Activated T-helper 1 cell treated with anti-CD3 and anti-CD28 coated beads, Interleukin-2, amount 50 U/mL, for 16 hours (primary cell): ENCODE results near the gene DST.

Experiments
- DNase-seq, 2 donors: peaks; one replicate each; pipeline ENCODE4 v3.0.0-alpha.2; 2020; ENCODE audit warnings: low read depth in 1 of 2, low spot score in 1 of 2

Gene DST

GRCh38 chr6:56486681-56487080 is 156.0 kb downstream of the DST start:
- DNase-seq: no peak

DNA sequence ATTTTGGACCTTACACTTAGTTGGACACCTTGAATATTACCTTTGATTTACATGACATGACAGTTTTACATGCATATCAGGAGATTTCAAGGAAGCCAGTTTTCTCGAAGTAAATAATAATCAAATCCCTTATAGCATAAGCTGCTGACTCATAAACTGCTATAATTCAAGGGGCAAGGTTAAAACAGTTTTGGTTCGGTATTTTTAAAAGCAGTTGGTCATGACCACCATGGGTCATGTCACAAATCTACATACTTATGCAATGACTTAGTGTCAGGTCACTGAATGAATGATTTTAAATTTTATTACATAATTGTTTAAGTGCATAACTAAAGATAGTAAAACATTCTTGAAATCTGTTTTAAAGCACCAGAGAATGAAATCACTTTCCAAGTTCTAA is 158.0 kb downstream of the DST start:
- no peak for DNase-seq

DNA sequence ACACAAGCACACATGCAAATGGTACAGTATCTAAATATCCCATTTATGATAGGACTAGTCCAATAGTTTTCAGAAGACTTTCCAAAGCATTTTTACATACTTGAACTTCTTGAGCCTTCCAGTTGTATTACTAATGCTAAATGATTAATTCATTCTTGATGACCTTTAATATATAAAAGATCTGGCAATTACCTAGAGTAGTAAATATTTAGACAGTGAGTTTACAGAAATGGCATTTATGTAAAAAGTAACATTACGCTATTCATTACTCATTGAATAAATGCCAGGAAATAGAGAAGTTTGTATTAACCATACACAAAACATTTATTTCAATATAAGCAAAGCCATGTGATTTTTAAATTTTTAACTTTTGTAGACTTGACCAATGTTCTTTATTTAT is 158.8 kb downstream of the DST start:
- DNase-seq: no peak

DNA sequence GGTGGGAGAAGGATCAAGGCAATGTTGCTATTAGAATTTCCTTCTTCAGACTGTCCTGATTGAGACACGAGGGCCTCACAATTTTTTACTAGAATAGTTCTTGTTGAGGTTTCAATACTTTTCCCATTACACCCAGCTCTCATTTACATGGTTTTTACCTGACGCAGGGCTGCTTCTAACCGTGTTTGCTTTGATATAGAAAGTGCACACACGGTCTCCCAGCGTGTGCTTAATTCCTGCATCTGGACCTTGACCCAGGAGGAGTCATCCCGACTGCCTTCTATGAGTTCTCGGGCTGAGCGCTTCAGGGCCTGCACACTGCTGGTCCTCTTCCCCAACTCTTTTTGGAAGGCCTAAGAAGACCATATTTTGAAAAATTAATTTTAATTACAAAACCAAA is 160.2 kb downstream of the DST start:
- DNase-seq: no peak

DNA sequence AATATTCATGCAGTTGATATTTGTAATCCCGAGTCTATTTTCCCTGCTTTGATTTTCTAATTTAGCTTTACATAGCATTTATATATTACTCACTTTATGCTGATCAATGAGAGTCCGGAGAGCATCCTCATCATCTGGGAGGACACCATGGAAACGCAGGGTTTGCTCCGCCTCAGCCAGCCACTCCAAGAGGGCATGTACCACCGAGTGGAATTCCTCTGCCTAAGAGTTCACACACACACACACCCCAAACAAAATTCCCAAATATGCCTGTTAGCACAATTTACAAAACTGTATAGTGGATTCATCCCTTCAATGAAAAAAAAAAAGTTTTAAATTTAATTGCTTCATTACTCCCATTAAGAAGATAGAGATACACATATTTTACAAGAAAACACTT is 160.7 kb downstream of the DST start:
- no peak for DNase-seq

- DNase-seq: no peak
Measured at GRCh38 chr6:56480654-56481337, 161.9 kb downstream of the DST start.

- DNase-seq: no peak
Measured at GRCh38 chr6:56480246-56480645, 162.4 kb downstream of the DST start.

- no peak for DNase-seq
Measured at GRCh38 chr6:56479381-56479780, 163.3 kb downstream of the DST start.

GRCh38 chr6:56478202-56478601 is 164.5 kb downstream of the DST start:
- no peak for DNase-seq

GRCh38 chr6:56477241-56477640 is 165.4 kb downstream of the DST start:
- no peak for DNase-seq

GRCh38 chr6:56475736-56476457 is 166.8 kb downstream of the DST start:
- DNase-seq: no peak

DNA sequence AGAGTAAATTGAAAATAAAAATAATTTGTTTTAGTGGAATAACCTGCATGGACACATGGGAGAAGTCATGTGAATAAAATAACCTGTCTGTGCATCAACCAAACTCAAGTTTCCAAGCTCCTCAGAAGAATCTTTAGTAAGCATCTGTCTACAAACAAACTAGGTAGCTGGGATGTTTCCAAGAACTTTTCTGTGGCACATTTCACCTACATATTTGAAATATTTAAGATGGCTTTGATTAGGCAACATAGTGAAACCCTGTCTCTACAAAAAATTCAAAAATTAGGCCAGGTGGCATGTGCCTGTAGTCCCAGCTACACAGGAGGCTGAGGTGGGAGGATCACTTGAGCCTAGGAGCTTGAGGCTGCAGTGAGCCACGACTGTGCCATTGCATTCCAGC is 168.2 kb downstream of the DST start:
- DNase-seq: no peak

- DNase-seq: no peak
Measured at GRCh38 chr6:56463443-56463842, 179.2 kb downstream of the DST start.

DNA sequence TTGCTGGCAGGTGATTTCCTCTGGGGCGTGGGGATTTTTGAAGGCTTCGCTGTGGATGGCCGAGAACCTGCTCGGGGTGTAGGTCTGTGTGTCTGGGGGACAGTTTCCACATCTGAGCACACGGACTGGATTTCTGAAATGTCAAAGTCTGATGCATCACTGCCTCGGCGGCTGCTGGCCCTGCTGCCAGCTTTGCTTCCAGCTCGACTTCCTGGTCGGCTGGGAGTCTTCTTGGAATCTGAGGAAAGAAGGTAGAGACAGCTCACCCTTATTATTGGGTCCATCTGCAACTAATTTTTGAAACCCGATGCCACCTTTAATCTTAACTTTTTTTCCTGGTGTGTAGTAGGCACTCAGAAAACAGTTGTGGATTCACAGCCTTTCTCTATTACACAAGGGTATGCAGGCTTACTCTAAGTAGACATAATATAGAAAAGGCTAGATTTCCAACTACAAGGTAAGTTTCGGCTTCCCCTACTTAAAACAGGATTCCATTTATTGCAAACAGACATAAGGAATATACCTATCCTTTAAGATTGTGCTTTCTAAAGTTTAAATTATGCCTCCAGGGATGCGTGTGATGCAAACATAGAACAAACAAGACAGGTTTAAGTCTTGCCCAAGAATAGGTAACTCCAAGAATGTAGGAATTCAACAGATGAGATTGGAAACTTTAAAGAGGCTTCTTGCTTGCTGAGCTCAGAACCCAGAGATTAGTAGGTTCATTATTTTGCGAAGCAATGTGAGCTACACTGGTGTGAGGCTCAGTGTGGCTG is 183.5 kb downstream of the DST start:
- no peak for DNase-seq

- DNase-seq: no peak
Measured at GRCh38 chr6:56458324-56458884, 184.3 kb downstream of the DST start.

DNA sequence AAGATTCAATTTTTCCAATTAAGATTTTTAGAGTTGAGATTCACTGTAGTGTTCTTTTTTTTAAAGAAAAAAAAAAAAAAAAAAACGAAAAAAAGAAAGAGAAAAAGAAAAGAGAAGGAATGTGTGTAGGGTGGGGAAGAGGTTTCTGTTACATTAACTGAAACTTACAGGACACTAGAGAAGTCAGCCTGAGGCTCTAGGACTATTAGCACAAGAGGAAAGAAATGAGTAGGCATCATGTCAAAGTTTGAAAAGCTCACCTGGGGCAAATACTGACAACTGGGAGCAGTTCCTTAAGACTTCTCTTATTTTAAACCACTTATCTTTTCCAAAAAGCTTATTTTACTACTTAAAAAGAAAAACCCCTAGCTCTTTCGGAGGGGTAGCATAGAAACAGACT is 185.9 kb downstream of the DST start:
- DNase-seq: no peak

GRCh38 chr6:56450882-56451739 is 191.6 kb downstream of the DST start:
- no peak for DNase-seq

DNA sequence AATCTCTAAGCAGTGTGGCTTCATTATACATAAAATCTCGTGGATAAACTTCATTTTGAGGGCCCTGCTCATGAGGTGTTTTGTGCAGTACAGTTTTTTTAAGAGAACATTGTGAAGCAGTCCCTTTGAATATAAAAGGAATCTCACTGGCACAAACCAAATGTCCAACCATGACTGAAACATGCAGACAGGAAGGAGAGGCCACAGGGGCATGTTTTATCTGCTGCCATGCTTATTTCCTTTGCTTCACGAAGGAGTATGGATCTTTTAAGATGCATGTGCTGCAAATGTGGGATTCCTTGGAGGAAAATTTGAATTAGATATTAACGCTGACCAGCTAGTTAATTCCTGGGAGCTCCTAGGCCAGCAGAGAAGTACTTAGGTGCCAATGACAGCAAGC is 192.3 kb downstream of the DST start:
- DNase-seq: no peak

DNA sequence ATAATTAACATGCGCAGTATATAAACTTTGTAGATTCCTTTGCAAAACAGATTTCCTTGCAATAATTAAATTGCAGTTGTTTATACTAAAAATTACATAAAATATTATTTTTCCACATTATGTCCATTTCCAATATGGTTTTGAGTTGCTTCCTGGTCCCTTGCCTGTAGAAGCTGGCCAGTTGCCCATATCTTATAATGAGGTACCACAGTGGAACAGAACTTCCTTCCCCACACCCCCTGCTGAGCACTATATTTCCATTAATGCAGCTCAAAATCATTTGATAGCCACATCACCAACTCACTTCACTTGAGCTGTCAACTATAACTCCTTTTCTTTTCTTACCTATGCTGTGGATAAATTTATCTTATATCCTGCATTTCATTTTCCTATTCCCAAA is 194.6 kb downstream of the DST start:
- no peak for DNase-seq

DNA sequence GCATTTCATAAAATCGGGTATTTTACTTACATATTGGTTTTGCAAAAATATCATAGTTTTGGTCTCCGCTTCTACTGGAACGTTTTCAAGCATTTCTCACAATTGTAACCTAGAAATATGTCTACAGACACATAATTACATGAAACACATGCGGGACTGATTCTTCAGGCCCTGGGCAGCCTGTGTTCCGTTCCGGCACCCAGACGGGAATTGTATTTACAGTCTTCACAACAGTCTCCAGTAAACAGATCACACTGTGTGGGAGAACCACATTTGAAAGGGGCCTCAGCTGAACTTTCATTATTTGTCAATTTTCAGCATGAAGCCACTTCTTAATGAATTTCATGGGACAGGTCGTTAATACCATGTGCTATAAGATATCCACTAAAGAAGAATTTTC is 196.9 kb downstream of the DST start:
- DNase-seq: no peak

GRCh38 chr6:56444855-56445254 is 197.8 kb downstream of the DST start:
- no peak for DNase-seq
